GM18907 (cell line): Measurements from ENCODE around the gene SHROOM2.
"Not testable (repeated sequence)": the region's sequence is repeated elsewhere in the genome, so short reads cannot be mapped to it uniquely, and the experiment has no call there.

Source experiments
- ATAC-seq: cut with Tn5 transposase; IDR thresholded peaks from one replicate; pipeline ENCODE4 v1.9.1; 2021; ENCODE audit warnings: mild to moderate bottlenecking, moderate library complexity; ENCODE audit not compliant: unreplicated experiment

Gene SHROOM2

GRCh38 chrX:9785254-9785943, 830 bp upstream of the SHROOM2 start:
- no peak for ATAC-seq

GRCh38 chrX:9786798-9787635, 788 bp downstream of the SHROOM2 start:
- ATAC-seq, result no peak

GRCh38 chrX:9788911-9789310, 2.7 kb downstream of the SHROOM2 start:
- ATAC-seq, result no peak

- no peak for ATAC-seq
These were observed 3.3 kb downstream of the SHROOM2 start for GRCh38 chrX:9789555-9789954.

GRCh38 chrX:9790866-9791265, 4.6 kb downstream of the SHROOM2 start:
- no peak for ATAC-seq

GRCh38 chrX:9794495-9794894, 8.3 kb downstream of the SHROOM2 start:
- no peak for ATAC-seq

- ATAC-seq, result no peak
These were observed 11.4 kb downstream of the SHROOM2 start for GRCh38 chrX:9797384-9798360.

GRCh38 chrX:9802737-9803136, 16.5 kb downstream of the SHROOM2 start:
- no peak for ATAC-seq

- no peak for ATAC-seq
These were observed 18.2 kb downstream of the SHROOM2 start for GRCh38 chrX:9804444-9804843.

- ATAC-seq, result no peak
These were observed 19.7 kb downstream of the SHROOM2 start for GRCh38 chrX:9805956-9806355.

GRCh38 chrX:9807355-9808182, 21.3 kb downstream of the SHROOM2 start:
- no peak for ATAC-seq

- ATAC-seq, result not testable (repeated sequence)
These were observed 23.6 kb downstream of the SHROOM2 start for GRCh38 chrX:9809876-9810275.

GRCh38 chrX:9811086-9811485, 24.9 kb downstream of the SHROOM2 start:
- not testable (repeated sequence) for ATAC-seq

- ATAC-seq, result no peak
These were observed 30.0 kb downstream of the SHROOM2 start for GRCh38 chrX:9816084-9816700.

GRCh38 chrX:9821572-9821971, 35.3 kb downstream of the SHROOM2 start:
- no peak for ATAC-seq

- ATAC-seq, result no peak
These were observed 38.3 kb downstream of the SHROOM2 start for GRCh38 chrX:9824554-9824953.

- ATAC-seq, result no peak
These were observed 39.0 kb downstream of the SHROOM2 start for GRCh38 chrX:9825129-9825790.

GRCh38 chrX:9825966-9826365, 39.7 kb downstream of the SHROOM2 start:
- no peak for ATAC-seq
